KG1 (cell line): ENCODE results near the gene TMEM239.
"Not testable (repeated sequence)": the region's sequence is repeated elsewhere in the genome, so short reads cannot be mapped to it uniquely, and the experiment has no call there.

Experiments used
- DNase-seq: peaks from one replicate; lab custom pipeline; 2025; lab: John Stamatoyannopoulos, UW

The TMEM239 gene

GRCh38 chr20:2799688-2800520, 16.3 kb upstream of the TMEM239 start:
- peak; percentile 19 for DNase-seq

DNA sequence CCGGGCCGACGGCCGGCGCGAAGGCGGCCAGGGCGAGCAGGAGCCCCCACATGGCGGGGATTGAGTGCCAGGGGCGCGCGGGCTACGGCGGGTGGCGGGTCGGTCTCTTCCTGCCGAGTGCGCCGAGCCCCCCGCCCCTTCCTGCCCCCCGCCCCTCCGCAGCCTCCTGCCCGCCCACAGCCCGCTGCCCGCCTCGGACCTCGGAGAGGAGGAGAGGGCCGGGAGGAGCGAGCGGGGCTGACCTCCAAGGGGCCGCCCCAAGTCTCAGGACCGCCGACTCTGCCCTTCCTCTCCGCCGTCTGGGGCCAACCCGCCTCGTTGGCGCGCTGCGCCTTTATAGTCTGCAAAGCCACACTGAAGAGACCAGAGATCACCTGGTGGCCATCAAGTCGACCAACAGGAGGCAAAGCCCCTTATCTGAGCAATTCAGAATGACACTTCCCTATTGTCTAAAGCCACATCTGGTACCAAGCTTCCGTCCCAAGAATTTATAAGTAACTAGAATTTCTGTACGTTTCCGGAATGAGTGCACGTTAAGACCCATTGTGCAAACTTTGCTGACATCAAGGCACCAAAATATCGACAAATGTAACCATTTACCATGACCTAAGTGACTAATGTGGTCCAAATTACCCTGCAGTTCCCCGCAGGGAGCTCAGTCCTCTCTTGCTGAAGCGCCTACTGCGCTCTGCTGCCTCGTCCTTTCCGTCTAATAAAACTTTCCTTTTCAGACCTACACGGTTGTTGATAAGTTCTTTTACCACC, 15.5 kb upstream of the TMEM239 start, which contains the start of gene CPXM1:
TSS of gene CPXM1 (minus strand) at position 107 of the 765 bp plus-strand sequence. CDS start at position 52, 55 bp downstream.
- DNase-seq, result peak; percentile 90

- DNase-seq, result peak; percentile 30
These were observed 14.9 kb upstream of the TMEM239 start for GRCh38 chr20:2801286-2801728.

DNA sequence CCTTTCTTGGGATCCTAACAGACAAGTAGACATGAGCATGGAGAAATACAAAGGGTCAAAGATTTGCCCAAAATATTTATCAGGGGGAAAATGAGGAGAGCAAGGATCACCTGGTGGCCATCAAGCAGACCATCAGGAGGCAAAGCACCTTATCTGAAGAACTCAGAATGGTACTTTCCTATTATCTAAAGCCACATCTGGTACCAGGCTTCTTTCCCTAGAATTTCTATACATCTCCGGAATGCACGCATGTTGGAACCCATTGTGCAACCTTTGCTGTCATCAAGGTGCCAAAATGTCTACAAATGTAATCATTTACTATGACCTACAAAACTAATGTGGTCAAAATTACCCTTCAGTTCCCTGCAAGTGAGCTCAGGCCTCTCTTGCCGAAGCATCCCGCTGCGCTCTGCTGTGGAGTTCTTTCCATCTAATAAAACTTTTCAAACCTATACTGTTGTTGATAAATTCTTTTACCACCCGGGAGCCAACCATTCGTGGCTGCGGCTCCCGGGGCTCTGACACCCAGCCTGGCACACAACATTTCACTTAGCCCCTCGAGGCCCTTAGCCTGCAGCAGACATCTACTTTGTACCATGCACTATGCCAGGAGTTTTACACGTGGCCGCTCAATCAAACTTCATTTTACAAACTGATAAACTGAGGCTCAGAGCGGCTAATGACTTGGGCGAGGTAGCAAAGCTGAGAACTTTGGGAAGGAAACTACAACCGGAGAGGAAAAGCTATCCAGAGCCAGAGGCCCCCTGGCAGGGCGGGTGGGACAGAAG, 11.9 kb upstream of the TMEM239 start:
- DNase-seq, result no peak

- no peak for DNase-seq
These were observed 11.1 kb upstream of the TMEM239 start for GRCh38 chr20:2804852-2805688.

- no peak for DNase-seq
These were observed 10.3 kb upstream of the TMEM239 start for GRCh38 chr20:2805689-2806350.

DNA sequence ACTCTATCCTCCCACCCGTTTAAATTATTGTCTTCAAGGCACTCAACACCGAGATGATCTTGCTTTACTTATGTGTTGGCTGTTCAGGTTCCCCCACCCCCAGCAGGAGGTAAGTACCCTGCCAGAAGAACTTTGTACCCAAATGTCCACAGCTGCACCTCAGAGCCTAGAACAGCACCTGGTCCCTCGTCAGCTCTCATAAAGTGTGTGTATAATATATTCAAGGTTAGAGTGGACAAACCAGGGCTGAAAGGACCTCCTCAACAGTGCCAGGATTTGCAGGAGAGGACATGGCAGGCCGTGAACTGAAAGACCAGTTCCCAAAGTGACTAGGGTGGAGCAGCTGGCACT, 9.8 kb upstream of the TMEM239 start:
- no peak for DNase-seq

- no peak for DNase-seq
These were observed 9.1 kb upstream of the TMEM239 start for GRCh38 chr20:2807019-2807418.

DNA sequence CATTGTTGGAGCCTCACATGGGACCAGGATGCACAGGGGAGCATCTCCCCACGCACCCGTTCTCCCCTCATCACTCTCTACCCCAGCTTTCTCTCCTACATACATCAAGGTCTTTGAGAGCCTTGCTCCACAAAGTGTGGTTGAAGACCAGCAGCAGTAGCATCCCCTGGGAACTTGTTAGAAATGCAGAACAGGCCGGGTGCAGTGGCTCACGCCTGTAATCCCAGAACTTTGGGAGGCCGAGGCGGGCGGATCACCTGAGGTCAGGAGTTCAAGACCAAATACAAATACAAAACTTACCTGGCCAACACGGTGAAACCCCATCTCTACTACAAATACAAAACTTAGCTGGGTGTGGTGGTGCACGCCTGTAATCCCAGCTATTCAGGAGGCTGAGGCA, 8.2 kb upstream of the TMEM239 start:
- not testable (repeated sequence) for DNase-seq

- no peak for DNase-seq
These were observed 6.5 kb upstream of the TMEM239 start for GRCh38 chr20:2809690-2810089.

DNA sequence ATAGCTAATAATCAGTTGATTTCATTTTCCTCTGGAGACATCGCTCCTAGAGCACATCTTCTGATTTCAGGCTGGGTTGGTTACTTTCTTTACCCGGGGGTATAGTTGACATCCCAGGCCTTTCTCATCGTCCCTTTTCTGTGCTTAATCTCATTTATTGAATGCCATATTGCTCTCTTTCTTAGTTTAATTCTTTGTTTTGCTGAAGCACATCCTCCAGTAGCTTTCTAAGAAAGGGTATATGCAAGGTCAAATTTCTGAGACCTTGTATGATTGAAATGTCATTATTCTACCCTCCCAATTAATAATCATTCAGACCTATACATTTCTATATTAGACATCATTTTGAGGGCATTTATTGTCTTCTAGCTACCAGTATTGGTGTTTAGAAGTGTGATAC, 4.0 kb upstream of the TMEM239 start:
- DNase-seq, result no peak

- DNase-seq, result no peak
These were observed 2.1 kb upstream of the TMEM239 start for GRCh38 chr20:2814076-2814475.

DNA sequence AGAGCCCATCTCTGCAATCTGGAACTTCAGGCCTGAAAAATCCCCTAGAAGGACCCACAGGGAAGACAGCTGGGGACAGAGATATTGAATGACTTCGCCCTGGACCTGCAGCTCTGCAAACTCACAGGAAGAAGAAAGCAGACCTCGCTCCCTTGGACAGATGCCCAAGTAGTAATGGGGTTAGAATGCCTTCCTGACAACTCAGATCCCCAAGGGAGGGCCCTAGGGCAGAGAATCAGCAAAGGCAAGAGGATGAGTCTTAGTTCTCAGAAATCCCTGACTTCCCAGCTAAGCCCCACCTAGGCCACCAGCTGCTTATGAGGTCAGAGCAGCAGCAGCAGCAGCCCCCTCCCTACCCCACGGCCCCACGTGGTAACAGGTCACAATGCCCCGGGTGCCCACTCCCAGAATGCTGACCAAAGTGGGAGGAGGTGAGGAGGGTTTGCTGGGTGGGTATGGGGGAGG, 1.5 kb upstream of the TMEM239 start, which contains the start of gene C20orf141:
TSS of gene C20orf141 (plus strand) at position 401 of the 465 bp plus-strand sequence. CDS start 198 bp downstream, outside the sequence.
- no peak for DNase-seq

- DNase-seq, result no peak
These were observed 793 bp upstream of the TMEM239 start for GRCh38 chr20:2815242-2815900.

DNA sequence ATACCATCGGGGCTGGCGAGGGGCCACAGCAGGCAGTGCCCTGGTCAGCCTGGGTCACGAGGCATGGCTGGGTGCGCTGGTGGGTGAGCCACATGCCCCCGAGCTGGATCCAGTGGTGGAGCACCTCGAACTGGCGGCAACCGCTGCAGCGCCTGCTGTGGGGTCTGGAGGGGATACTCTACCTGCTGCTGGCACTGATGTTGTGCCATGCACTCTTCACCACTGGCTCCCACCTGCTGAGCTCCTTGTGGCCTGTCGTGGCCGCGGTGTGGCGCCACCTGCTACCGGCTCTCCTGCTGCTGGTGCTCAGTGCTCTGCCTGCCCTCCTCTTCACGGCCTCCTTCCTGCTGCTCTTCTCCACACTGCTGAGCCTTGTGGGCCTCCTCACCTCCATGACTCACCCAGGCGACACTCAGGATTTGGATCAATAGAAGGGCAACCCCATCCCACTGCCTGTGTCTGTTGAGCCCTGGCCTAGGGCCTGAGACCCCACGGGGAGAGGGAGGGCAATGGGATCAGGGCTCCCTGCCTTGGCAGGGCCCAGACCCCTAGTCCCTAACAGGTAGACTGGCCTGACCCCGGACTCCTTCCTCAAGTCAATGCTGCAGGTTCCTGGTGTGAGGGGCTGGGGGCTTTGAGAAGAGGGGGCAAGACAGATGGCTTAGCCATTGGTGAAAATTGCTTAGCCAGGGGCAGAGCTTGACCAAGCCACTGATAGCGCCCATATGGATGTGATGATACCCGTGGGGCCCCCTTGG, 598 bp downstream of the TMEM239 start:
- DNase-seq, result no peak

DNA sequence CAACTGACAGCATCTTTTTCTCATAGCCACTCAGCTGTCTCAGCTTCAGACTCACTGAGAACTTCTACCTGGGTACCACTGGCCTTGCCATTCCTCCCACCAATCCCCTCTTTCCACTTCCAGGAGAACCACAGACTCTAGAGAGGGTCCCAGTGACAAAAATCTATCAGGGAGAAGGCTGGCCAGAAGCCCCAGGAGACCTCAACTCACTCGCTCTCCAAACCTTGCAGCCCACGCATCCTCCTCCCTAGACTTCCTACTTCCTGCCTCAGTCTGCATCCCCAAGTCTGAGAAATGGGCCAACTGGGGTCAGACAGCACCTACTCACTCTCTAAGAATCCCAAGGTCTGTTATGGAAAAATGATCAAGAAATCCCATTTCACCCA, 1.2 kb downstream of the TMEM239 start:
- DNase-seq, result no peak

DNA sequence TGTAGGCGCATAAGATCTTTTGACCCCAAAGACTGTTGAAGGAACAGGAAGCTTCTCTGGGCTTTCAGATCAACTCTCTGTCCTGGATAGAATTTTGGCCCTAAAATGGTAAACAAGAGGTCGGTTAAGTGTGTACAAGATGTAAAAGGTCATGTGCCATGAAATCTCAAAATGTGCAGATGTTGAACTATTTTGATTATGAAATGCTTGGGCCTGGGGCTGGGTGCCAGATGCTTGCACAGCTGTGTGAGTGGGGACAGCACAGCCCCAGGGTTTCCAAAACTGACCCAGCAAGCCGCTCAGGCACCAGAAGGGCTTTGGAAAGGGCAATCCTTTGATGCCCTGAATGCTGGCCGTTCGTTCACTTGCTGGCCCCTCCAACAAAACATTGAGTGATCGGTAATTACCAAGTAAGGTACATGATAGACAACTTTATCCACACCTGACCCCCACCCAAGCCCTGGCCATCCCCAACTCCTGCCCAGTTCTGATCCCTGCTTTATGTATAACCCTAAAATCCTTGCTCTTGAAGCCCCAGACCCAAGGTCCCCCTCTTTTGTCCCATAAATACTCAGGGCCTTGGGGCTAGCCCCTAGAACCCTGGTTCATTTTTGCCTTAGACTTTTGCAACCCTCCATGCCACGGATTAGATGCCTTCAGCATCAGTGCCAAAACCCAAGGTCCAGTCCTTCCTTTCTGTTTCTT, 1.9 kb downstream of the TMEM239 start:
- no peak for DNase-seq

- no peak for DNase-seq
These were observed 4.1 kb downstream of the TMEM239 start for GRCh38 chr20:2820084-2820895.
